HG02763 (cell line): ENCODE results near the gene KLK15.
"Not testable (repeated sequence)": the region's sequence is repeated elsewhere in the genome, so short reads cannot be mapped to it uniquely, and the experiment has no call there.

Experiments used
- ATAC-seq: cut with Tn5 transposase; IDR thresholded peaks from one replicate; pipeline ENCODE4 v1.9.1; 2021; ENCODE audit warnings: mild to moderate bottlenecking, moderate library complexity; ENCODE audit not compliant: unreplicated experiment

KLK15 gene

GRCh38 chr19:50822661-50823208 lies 10.6 kb downstream of the KLK15 start:
- ATAC-seq: no peak

GRCh38 chr19:50821622-50822021 lies 11.8 kb downstream of the KLK15 start:
- ATAC-seq: no peak

- ATAC-seq: no peak
Measured at GRCh38 chr19:50821248-50821612, 12.1 kb downstream of the KLK15 start.

GRCh38 chr19:50820549-50821247 lies 12.7 kb downstream of the KLK15 start:
- ATAC-seq: no peak

- no peak for ATAC-seq
Measured at GRCh38 chr19:50820086-50820485, 13.3 kb downstream of the KLK15 start.

GRCh38 chr19:50819636-50820035 lies 13.7 kb downstream of the KLK15 start:
- ATAC-seq: no peak

GRCh38 chr19:50818859-50819472 lies 14.4 kb downstream of the KLK15 start:
- ATAC-seq: no peak

- peak; percentile 51 for ATAC-seq
Measured at GRCh38 chr19:50817941-50818858, 15.2 kb downstream of the KLK15 start.

- ATAC-seq: no peak
Measured at GRCh38 chr19:50815439-50815838, 17.9 kb downstream of the KLK15 start.

GRCh38 chr19:50814883-50815282 lies 18.5 kb downstream of the KLK15 start:
- no peak for ATAC-seq

GRCh38 chr19:50812474-50812873 lies 20.9 kb downstream of the KLK15 start:
- no peak for ATAC-seq

GRCh38 chr19:50811622-50812238 lies 21.6 kb downstream of the KLK15 start:
- not testable (repeated sequence) for ATAC-seq

- ATAC-seq: no peak
Measured at GRCh38 chr19:50808856-50809255, 24.5 kb downstream of the KLK15 start.

- peak; percentile 89 for ATAC-seq
Measured at GRCh38 chr19:50804420-50805272, 28.7 kb downstream of the KLK15 start.

- no peak for ATAC-seq
Measured at GRCh38 chr19:50803633-50804419, 29.5 kb downstream of the KLK15 start.

- ATAC-seq: no peak
Measured at GRCh38 chr19:50801107-50801506, 32.3 kb downstream of the KLK15 start.

GRCh38 chr19:50799547-50799851 lies 33.9 kb downstream of the KLK15 start:
- no peak for ATAC-seq

- no peak for ATAC-seq
Measured at GRCh38 chr19:50798659-50799546, 34.5 kb downstream of the KLK15 start.
